ENCODE results near the gene RHD.
"Not testable (repeated sequence)": the region's sequence is repeated elsewhere in the genome, so short reads cannot be mapped to it uniquely, and the experiment has no call there.

RHD gene

GRCh38 chr1:25266554-25267287, 5.6 kb upstream of the RHD start:
- H3K36me3 ChIP-seq (ENCODE audit: control insufficient read depth, insufficient read depth, low read length); H3K27me3 ChIP-seq (ENCODE audit: control insufficient read depth, insufficient read depth, low read length); H3K9ac ChIP-seq (ENCODE audit: low read depth, low read length); H3K4me3 ChIP-seq (ENCODE audit: low read depth, low read length); H3K9me3 ChIP-seq (ENCODE audit: control insufficient read depth, insufficient read depth, low read length); H3K4me1 ChIP-seq (ENCODE audit: control insufficient read depth, insufficient read depth, low read length): not testable (repeated sequence)

- H3K4me1 ChIP-seq (ENCODE audit: control insufficient read depth, insufficient read depth, low read length); H3K27me3 ChIP-seq (ENCODE audit: control insufficient read depth, insufficient read depth, low read length); H3K4me3 ChIP-seq (ENCODE audit: low read depth, low read length); H3K36me3 ChIP-seq (ENCODE audit: control insufficient read depth, insufficient read depth, low read length); H3K9me3 ChIP-seq (ENCODE audit: control insufficient read depth, insufficient read depth, low read length); H3K9ac ChIP-seq (ENCODE audit: low read depth, low read length): not testable (repeated sequence)
These were observed 4.8 kb upstream of the RHD start for GRCh38 chr1:25267288-25268142.

- H3K9me3 ChIP-seq (ENCODE audit: control insufficient read depth, insufficient read depth, low read length); H3K9ac ChIP-seq (ENCODE audit: low read depth, low read length); H3K36me3 ChIP-seq (ENCODE audit: control insufficient read depth, insufficient read depth, low read length); H3K27me3 ChIP-seq (ENCODE audit: control insufficient read depth, insufficient read depth, low read length); H3K4me3 ChIP-seq (ENCODE audit: low read depth, low read length); H3K4me1 ChIP-seq (ENCODE audit: control insufficient read depth, insufficient read depth, low read length): not testable (repeated sequence)
These were observed 4.1 kb upstream of the RHD start for GRCh38 chr1:25268143-25268760.

- H3K27me3 ChIP-seq (ENCODE audit: control insufficient read depth, insufficient read depth, low read length); H3K4me1 ChIP-seq (ENCODE audit: control insufficient read depth, insufficient read depth, low read length); H3K9me3 ChIP-seq (ENCODE audit: control insufficient read depth, insufficient read depth, low read length); H3K4me3 ChIP-seq (ENCODE audit: low read depth, low read length); H3K9ac ChIP-seq (ENCODE audit: low read depth, low read length); H3K36me3 ChIP-seq (ENCODE audit: control insufficient read depth, insufficient read depth, low read length): not testable (repeated sequence)
These were observed 3.3 kb downstream of the RHD start for GRCh38 chr1:25275648-25276047.

GRCh38 chr1:25277295-25277694, 5.0 kb downstream of the RHD start:
- not testable (repeated sequence) for H3K27me3 ChIP-seq (ENCODE audit: control insufficient read depth, insufficient read depth, low read length); H3K4me3 ChIP-seq (ENCODE audit: low read depth, low read length); H3K9ac ChIP-seq (ENCODE audit: low read depth, low read length); H3K36me3 ChIP-seq (ENCODE audit: control insufficient read depth, insufficient read depth, low read length); H3K9me3 ChIP-seq (ENCODE audit: control insufficient read depth, insufficient read depth, low read length); H3K4me1 ChIP-seq (ENCODE audit: control insufficient read depth, insufficient read depth, low read length)

GRCh38 chr1:25278358-25278757, 6.0 kb downstream of the RHD start:
- H3K9ac ChIP-seq (ENCODE audit: low read depth, low read length); H3K4me1 ChIP-seq (ENCODE audit: control insufficient read depth, insufficient read depth, low read length); H3K4me3 ChIP-seq (ENCODE audit: low read depth, low read length); H3K9me3 ChIP-seq (ENCODE audit: control insufficient read depth, insufficient read depth, low read length); H3K36me3 ChIP-seq (ENCODE audit: control insufficient read depth, insufficient read depth, low read length); H3K27me3 ChIP-seq (ENCODE audit: control insufficient read depth, insufficient read depth, low read length): not testable (repeated sequence)

GRCh38 chr1:25278790-25279189, 6.5 kb downstream of the RHD start:
- not testable (repeated sequence) for H3K4me1 ChIP-seq (ENCODE audit: control insufficient read depth, insufficient read depth, low read length); H3K9ac ChIP-seq (ENCODE audit: low read depth, low read length); H3K4me3 ChIP-seq (ENCODE audit: low read depth, low read length); H3K36me3 ChIP-seq (ENCODE audit: control insufficient read depth, insufficient read depth, low read length); H3K27me3 ChIP-seq (ENCODE audit: control insufficient read depth, insufficient read depth, low read length); H3K9me3 ChIP-seq (ENCODE audit: control insufficient read depth, insufficient read depth, low read length)

- not testable (repeated sequence) for H3K36me3 ChIP-seq (ENCODE audit: control insufficient read depth, insufficient read depth, low read length); H3K27me3 ChIP-seq (ENCODE audit: control insufficient read depth, insufficient read depth, low read length); H3K9me3 ChIP-seq (ENCODE audit: control insufficient read depth, insufficient read depth, low read length); H3K4me1 ChIP-seq (ENCODE audit: control insufficient read depth, insufficient read depth, low read length); H3K4me3 ChIP-seq (ENCODE audit: low read depth, low read length); H3K9ac ChIP-seq (ENCODE audit: low read depth, low read length)
These were observed 7.4 kb downstream of the RHD start for GRCh38 chr1:25279693-25280111.

- not testable (repeated sequence) for H3K27me3 ChIP-seq (ENCODE audit: control insufficient read depth, insufficient read depth, low read length); H3K36me3 ChIP-seq (ENCODE audit: control insufficient read depth, insufficient read depth, low read length); H3K4me1 ChIP-seq (ENCODE audit: control insufficient read depth, insufficient read depth, low read length); H3K9ac ChIP-seq (ENCODE audit: low read depth, low read length); H3K9me3 ChIP-seq (ENCODE audit: control insufficient read depth, insufficient read depth, low read length); H3K4me3 ChIP-seq (ENCODE audit: low read depth, low read length)
These were observed 13.6 kb downstream of the RHD start for GRCh38 chr1:25285862-25286261.

GRCh38 chr1:25287164-25287563, 14.9 kb downstream of the RHD start:
- H3K36me3 ChIP-seq (ENCODE audit: control insufficient read depth, insufficient read depth, low read length); H3K4me3 ChIP-seq (ENCODE audit: low read depth, low read length); H3K9me3 ChIP-seq (ENCODE audit: control insufficient read depth, insufficient read depth, low read length); H3K4me1 ChIP-seq (ENCODE audit: control insufficient read depth, insufficient read depth, low read length); H3K27me3 ChIP-seq (ENCODE audit: control insufficient read depth, insufficient read depth, low read length); H3K9ac ChIP-seq (ENCODE audit: low read depth, low read length): not testable (repeated sequence)

GRCh38 chr1:25288573-25289101, 16.3 kb downstream of the RHD start:
- not testable (repeated sequence) for H3K9me3 ChIP-seq (ENCODE audit: control insufficient read depth, insufficient read depth, low read length); H3K36me3 ChIP-seq (ENCODE audit: control insufficient read depth, insufficient read depth, low read length); H3K27me3 ChIP-seq (ENCODE audit: control insufficient read depth, insufficient read depth, low read length); H3K4me1 ChIP-seq (ENCODE audit: control insufficient read depth, insufficient read depth, low read length); H3K4me3 ChIP-seq (ENCODE audit: low read depth, low read length); H3K9ac ChIP-seq (ENCODE audit: low read depth, low read length)

- not testable (repeated sequence) for H3K4me3 ChIP-seq (ENCODE audit: low read depth, low read length); H3K4me1 ChIP-seq (ENCODE audit: control insufficient read depth, insufficient read depth, low read length); H3K27me3 ChIP-seq (ENCODE audit: control insufficient read depth, insufficient read depth, low read length); H3K36me3 ChIP-seq (ENCODE audit: control insufficient read depth, insufficient read depth, low read length); H3K9ac ChIP-seq (ENCODE audit: low read depth, low read length); H3K9me3 ChIP-seq (ENCODE audit: control insufficient read depth, insufficient read depth, low read length)
These were observed 17.7 kb downstream of the RHD start for GRCh38 chr1:25290043-25290442.
